RWPE2 (cell line): ENCODE results near the gene EP400.
A peak's percentile ranks its signal among the peaks of the same experiment; 100 is the strongest.

Experiments
- ATAC-seq: fragments of 200-7000 bp; cut with Tn5 transposase; 3 replicates; pipeline ENCODE4 v1.9.1; 2021; ENCODE audit warnings: low read depth
- DNase-seq: peaks from one replicate; pipeline ENCODE4 v3.0.0-alpha.2; 2020; ENCODE audit warnings: low spot score
- H3K27ac ChIP-seq: fragments of 450-650 bp; 2 replicates; pipeline ENCODE4 v1.5.1; 2017; ENCODE audit warnings: mild to moderate bottlenecking; ENCODE audit not compliant: poor library complexity, severe bottlenecking
- H3K27me3 ChIP-seq: fragments of 250-450 bp; sonication (Bioruptor Pico); 2 replicates; pipeline ENCODE4 v1.5.1; 2021; ENCODE audit warnings: mild to moderate bottlenecking, moderate library complexity; ENCODE audit not compliant: insufficient read depth, poor library complexity, severe bottlenecking
- H3K36me3 ChIP-seq: fragments of 250-450 bp; sonication (Bioruptor Pico); 2 replicates; pipeline ENCODE4 v1.5.1; 2020; ENCODE audit warnings: low read depth, mild to moderate bottlenecking, moderate library complexity
- H3K4me1 ChIP-seq: fragments of 250-450 bp; sonication (Bioruptor Pico); 2 replicates; pipeline ENCODE4 v1.5.1; 2021; ENCODE audit warnings: mild to moderate bottlenecking, moderate library complexity; ENCODE audit not compliant: insufficient read depth, poor library complexity, severe bottlenecking
- H3K4me3 ChIP-seq: fragments of 250-450 bp; sonication (Bioruptor Pico); 2 replicates; pipeline ENCODE4 v1.5.1; 2021; ENCODE audit warnings: mild to moderate bottlenecking, moderate library complexity; ENCODE audit not compliant: severe bottlenecking
- H3K9me3 ChIP-seq: fragments of 250-450 bp; sonication (Bioruptor Pico); 2 replicates; pipeline ENCODE4 v1.5.1; 2021; ENCODE audit warnings: mild to moderate bottlenecking, moderate library complexity; ENCODE audit not compliant: severe bottlenecking
- CTCF ChIP-seq: fragments of 450-650 bp; IDR thresholded peaks from one replicate; pipeline ENCODE4 v1.5.1; 2017; ENCODE audit warnings: mild to moderate bottlenecking, moderate library complexity; ENCODE audit not compliant: poor library complexity, severe bottlenecking

EP400 gene

GRCh38 chr12:131940141-131940547 is 9.6 kb upstream of the EP400 start:
- Histone ChIP-seq H3K27ac (no peak overlapping the region), H3K4me3 (no peak overlapping the region), H3K9me3 (no peaks in the 10 kb centered on the region), H3K27me3 (no peaks in the 10 kb centered on the region), H3K4me1 (no peaks in the 10 kb centered on the region), H3K36me3 (peaks cover 54% of the 10 kb centered on the region)
- ATAC-seq, result 0 out of 3 replicates have a peak, but pooled peaks have one; percentile 17
- no peak for TF ChIP-seq CTCF
- DNase-seq, result peak; percentile 9

- no peak for ATAC-seq
- no peak for TF ChIP-seq CTCF
- Histone ChIP-seq H3K4me1 (no peaks in the 10 kb centered on the region), H3K27me3 (no peaks in the 10 kb centered on the region), H3K36me3 (peaks cover 46% of the 10 kb centered on the region), H3K27ac (no peak overlapping the region), H3K4me3 (no peak overlapping the region), H3K9me3 (no peaks in the 10 kb centered on the region)
- peak; percentile 24 for DNase-seq
These were observed 8.4 kb upstream of the EP400 start for GRCh38 chr12:131941116-131941986.

DNA sequence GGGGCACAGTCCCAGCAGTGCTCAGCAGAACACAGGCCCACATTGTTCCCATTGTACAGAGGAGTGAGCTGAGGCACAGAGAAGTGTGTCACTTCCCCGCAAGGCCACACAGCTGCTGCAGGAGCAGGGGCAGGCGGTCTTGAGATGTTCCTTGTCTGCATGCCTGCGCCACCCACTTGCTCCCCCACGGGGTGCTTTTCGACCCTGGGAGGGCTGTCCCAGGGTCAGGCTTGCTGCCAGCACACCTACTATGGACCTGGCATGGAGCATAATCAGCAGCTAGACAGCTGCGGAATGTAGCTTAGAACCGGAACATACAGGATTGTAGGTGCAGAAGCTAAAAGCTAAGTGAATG is 7.8 kb upstream of the EP400 start:
- Histone ChIP-seq H3K9me3 (no peaks in the 10 kb centered on the region), H3K4me1 (no peaks in the 10 kb centered on the region), H3K4me3 (no peak overlapping the region), H3K27me3 (no peaks in the 10 kb centered on the region), H3K27ac (no peak overlapping the region), H3K36me3 (peaks cover 46% of the 10 kb centered on the region)
- DNase-seq (no peak), ATAC-seq (no peak)
- no peak for TF ChIP-seq CTCF

- Histone ChIP-seq H3K4me1 (no peaks in the 10 kb centered on the region), H3K27me3 (no peaks in the 10 kb centered on the region), H3K27ac (no peak overlapping the region), H3K4me3 (no peak overlapping the region), H3K36me3 (peaks cover 41% of the 10 kb centered on the region), H3K9me3 (no peaks in the 10 kb centered on the region)
- DNase-seq, result no peak
- no peak for ATAC-seq
- no peak for TF ChIP-seq CTCF
These were observed 7.1 kb upstream of the EP400 start for GRCh38 chr12:131942671-131943070.

DNA sequence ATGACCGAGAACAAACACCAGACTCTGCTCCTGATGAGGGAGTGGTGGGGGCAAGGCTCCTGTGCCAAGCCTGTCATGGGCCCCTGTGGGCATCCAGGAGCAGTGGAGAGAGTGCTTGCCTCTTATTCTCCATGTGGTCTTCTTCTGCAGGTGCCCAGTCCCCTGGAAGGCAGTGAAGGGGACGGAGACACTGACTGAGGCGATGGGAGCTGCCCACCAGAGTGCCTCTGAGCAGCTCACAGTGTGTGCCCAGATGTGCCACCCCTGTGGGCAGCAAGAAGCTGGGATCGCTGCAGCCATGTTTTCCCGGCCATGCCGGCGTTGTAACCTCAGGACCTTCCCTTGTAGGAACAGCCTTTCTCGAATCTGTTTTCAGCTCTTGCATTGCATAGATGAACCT is 6.4 kb upstream of the EP400 start:
- ATAC-seq (no peak), DNase-seq (no peak)
- H3K36me3 ChIP-seq, result peaks cover 36% of the 10 kb centered on the region
- H3K4me3 ChIP-seq, result no peak overlapping the region
- H3K4me1 ChIP-seq, result no peaks in the 10 kb centered on the region
- H3K27ac ChIP-seq, result no peak overlapping the region
- no peaks in the 10 kb centered on the region for H3K9me3 ChIP-seq
- H3K27me3 ChIP-seq, result no peaks in the 10 kb centered on the region
- no peak for TF ChIP-seq CTCF
